C1 segment of cervical spinal cord (tissue), 14 donors: ENCODE data around the gene NME1.
"Not testable (repeated sequence)": the region's sequence is repeated elsewhere in the genome, so short reads cannot be mapped to it uniquely, and the experiment has no call there.

ENCODE experiments used
- DNase-seq, 14 donors: peaks; one replicate each; lab custom pipeline; 2025; lab: John Stamatoyannopoulos, UW

The NME1 gene

DNA sequence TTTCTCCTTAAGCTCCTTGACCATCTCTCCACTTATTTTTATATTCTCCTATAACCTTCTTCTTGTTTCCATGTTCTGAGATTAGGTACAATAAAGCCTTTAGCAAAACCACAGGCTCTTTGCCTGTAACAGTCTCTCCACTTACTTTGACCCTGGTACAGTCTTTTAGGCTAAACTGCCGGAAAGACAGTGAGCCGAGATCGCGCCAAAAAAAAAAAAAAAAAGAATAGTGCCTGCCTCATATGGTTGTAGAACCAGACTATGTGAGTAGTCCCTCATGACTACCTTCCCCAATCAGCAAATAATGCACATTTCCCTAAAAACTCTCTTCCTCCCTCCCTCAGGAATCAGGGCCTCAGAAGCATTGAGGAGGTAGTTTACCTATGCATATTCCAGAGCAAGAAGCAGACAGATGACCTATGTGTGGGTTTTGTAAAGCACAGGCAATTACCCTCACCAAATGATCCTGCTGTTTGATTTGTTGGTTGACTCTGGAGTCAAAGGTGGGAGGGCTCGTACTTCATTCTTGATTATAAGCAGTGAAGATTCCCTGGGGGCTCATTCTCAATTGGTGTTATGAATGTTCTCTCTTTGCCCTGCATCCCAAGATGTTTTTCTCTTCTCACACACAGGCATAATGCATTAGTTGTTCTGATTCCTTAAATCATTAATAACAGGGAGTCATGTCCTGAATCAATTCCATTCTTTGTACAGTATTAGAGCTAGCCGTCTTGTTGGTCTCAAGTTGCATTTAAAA lies 8.9 kb upstream of the NME1 start:
- DNase-seq: no peak

DNA sequence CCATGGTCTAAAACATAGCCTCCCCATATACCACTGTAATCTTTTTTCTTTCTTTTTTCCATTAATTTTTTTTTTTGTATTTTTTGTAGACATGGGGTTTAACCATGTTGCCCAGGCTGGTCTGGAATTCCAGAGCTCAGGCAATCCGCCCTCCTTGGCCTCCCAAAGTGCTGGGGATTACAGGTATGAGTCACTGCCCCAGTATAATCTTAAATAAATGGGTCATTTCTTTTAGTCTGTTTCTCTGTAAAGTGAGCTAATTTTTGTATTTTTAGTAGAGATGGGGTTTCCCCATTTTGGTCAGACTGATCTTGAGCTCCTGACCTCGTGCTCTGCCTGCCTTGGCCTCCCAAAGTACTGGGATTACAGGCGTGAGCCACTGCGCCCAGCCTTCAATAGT lies 5.7 kb upstream of the NME1 start:
- no peak for DNase-seq

DNA sequence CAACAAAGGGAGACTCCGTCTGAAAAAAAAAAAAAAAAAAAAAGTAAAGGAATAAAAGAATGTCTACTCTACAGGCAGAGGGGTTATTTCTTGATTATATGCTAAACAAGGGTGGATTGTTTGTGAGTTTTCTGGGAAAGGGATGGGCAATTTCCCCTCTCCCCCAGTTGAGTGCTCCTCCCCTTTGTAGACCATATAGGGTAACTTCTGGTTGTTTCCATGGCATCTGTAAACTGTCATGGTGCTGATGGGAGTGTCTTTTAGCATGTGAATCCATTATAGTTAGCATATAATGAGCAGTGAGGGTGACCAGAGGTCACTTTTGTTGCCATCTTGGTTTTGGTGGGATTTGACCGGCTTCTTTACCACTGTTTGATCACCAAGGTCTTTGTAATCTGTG lies 4.2 kb upstream of the NME1 start:
- no peak for DNase-seq

DNA sequence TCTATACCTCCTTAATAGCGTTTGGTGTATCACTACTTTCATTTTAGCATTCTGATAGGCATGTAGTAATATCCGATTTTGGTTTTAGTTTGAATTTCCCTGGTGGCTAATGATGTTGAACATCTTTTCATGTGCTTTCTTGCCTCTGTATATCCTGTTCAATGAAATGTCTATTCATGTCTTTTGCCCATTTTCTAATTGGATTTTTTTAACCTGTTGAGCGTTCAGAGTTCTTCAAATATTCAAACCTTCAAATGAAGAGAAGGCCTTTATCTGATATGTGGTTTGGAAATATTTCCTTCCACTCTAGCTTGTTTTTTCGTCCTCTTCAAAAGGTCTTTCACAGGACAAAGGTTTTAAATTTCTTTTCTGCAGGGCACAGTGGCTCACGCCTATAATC lies 2.4 kb upstream of the NME1 start:
- DNase-seq: no peak

DNA sequence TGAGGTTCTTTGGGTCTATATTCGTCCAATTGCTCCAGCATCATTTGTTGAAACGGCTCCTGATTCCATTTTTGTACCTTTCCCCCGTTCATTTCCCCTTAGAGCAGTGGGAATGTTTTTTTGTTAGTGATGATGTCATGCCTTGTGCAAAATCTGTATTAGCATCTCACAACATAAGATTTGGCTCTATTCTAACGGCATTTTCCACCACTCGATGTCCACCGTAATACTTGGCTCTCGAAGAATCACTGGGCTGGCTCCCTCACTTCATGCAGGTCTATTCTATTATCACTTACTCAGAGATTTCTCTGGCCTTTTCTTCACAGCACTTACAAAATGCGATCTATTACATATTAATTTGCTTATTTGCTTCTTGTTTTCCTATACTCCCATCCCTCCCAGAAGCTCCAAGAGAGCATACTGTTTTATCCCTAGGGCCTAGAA lies 571 bp upstream of the NME1 start:
- peak in 1 of 14 donors; percentile 31 for DNase-seq

DNA sequence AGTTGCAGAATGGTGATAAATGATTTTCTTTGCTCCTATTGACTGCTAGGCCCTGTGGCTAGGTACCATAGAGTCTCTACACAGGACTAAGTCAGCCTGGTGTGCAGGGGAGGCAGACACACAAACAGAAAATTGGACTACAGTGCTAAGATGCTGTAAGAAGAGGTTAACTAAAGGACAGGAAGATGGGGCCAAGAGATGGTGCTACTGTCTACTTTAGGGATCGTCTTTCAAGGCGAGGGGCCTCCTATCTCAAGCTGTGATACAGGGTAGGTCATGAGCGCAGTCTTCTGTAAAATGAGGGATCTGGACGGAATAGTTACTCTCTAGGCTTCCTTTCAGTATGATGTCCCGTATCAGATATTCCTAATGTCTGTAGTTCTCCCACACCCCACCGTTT lies 817 bp downstream of the NME1 start:
- no peak for DNase-seq

DNA sequence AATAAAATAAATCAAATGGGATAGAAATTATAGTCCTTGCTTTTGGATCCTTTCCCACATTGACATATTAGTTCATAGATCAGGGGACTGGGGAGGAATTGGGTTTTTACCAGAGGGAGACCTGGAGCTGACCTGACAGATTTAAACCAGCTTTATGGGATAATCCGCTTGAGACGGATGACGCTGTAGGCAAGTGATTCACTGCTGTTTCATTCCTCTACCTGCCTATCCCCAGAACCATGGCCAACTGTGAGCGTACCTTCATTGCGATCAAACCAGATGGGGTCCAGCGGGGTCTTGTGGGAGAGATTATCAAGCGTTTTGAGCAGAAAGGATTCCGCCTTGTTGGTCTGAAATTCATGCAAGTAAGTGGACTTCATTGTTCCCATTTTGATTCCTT lies 2.1 kb downstream of the NME1 start:
- DNase-seq: no peak

DNA sequence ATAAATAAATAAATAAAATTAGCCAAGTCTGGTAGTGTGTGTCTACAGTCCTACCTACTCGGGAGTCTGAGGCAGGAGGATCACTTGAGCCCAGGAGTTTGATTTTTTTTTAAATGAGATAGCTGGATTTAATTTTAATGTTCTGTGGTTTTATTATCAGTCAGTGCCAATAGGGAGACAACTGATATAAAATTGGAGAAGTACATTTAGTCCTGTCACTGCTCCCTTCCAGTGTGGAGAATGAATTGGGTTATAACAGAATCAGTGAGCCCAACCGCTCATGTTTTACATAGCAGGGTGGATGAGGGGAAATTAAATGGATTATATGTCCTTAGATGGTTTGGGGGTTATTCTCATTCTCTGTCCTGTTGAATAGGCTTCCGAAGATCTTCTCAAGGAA lies 6.2 kb downstream of the NME1 start:
- DNase-seq: no peak

DNA sequence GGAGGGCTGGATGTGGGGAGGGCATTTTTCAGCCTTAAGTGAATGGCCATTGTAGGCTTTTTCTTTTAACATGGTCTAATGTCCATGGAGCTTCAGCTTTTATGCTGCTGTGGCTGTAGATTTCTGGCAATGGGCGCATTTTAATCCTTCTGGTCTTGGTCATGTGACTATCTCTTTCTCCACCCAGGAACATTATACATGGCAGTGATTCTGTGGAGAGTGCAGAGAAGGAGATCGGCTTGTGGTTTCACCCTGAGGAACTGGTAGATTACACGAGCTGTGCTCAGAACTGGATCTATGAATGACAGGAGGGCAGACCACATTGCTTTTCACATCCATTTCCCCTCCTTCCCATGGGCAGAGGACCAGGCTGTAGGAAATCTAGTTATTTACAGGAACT lies 8.2 kb downstream of the NME1 start:
- DNase-seq: no peak

DNA sequence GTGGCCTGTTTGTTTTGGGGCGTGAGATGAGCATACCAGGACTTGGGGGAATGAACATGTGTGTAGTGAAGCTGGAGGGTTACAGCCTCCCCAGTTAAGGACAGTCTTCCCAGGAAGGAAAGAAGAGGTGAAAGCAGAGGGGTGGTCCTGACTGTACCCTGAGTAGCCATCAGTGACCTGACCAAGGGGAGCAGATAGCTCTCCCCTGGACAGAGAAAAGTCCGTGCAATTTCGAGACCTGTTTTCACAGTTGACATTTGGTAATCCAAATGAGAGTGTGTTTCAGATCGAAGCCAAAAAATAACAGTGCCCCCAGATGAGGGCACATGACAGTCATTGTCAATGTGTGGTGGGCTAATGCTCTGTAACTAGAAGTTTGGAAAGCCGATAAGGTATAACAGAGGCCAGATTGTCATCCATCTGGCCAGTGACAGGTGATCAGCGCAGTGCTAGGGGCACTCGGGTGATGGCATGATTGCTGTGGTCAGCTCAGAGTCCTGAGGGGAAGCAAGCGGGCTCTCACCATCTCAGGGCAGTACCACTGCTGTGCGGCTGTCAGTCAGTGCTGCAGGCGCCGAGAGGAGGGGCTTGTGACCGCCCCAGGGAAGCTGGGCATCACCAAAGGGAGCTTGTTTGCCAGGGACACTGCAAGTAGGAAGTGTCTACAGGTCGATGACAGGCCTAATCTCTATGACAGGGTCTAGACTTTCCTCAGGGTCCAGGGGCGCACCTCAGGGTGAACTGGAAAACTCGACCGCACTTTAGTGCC lies 11.7 kb downstream of the NME1 start:
- DNase-seq: peak in 1 of 14 donors; percentile 49

DNA sequence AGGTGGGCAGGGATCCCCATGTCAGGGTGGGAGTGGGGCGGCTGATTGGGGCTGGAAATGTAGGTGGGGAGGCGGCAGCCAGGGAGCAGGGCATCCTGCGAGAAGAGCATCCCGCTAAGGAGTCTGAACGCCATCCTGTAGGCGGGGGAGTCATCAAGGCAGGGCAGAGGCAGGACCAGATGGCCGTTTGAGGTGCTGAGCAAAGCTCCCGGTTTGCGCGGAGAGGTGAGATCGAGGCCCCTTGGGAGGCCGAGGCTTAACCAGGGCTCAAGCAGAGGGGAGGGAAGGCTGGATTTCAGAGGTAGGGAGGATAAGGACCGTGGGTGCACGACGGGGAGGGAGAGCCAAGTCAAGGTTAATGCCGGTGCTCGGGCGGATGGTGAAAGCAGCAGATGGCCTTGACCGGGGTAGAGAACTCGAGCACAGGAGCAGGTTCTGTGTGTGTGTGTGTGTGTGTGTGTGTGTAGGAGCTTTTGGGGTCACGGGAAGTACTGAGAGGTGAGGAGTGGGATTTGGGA lies 12.4 kb downstream of the NME1 start:
- DNase-seq: peak in 3 of 14 donors; percentile 29 to 49 (median 41)

DNA sequence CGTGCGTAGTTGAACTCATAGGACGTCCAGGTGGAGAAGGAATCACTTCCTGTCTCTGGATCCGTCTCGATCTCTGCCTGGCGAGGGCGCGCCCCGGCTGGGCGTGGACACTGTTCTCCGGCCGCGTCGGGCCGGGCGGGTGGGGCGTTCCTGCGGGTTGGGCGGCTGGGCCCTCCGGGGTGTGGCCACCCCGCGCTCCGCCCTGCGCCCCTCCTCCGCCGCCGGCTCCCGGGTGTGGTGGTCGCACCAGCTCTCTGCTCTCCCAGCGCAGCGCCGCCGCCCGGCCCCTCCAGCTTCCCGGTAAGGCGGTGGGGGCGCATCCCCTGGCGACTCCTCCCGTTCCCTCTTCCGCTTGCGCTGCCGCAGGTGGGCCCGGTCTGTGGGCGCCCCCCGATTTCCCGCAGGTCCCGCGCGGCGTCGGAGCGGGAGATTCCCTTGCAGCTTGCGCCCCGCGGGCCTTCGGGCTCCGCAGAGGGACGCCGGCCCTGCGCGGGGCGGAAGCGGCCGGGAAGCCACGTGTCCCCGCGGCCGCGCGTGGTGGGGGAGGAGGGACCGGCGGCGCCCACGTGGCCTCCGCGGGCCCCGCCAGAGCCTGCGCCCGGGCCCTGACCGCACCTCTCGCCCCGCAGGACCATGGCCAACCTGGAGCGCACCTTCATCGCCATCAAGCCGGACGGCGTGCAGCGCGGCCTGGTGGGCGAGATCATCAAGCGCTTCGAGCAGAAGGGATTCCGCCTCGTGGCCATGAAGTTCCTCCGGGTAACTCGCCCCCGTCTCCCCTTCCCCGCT lies 13.0 kb downstream of the NME1 start, which contains the start of gene NME2:
NME2 (plus strand) TSS at position 214 of the 789 bp plus-strand sequence; CDS start at position 634, 420 bp downstream.
- DNase-seq: peak; percentile 10 to 88 (median 62)

DNA sequence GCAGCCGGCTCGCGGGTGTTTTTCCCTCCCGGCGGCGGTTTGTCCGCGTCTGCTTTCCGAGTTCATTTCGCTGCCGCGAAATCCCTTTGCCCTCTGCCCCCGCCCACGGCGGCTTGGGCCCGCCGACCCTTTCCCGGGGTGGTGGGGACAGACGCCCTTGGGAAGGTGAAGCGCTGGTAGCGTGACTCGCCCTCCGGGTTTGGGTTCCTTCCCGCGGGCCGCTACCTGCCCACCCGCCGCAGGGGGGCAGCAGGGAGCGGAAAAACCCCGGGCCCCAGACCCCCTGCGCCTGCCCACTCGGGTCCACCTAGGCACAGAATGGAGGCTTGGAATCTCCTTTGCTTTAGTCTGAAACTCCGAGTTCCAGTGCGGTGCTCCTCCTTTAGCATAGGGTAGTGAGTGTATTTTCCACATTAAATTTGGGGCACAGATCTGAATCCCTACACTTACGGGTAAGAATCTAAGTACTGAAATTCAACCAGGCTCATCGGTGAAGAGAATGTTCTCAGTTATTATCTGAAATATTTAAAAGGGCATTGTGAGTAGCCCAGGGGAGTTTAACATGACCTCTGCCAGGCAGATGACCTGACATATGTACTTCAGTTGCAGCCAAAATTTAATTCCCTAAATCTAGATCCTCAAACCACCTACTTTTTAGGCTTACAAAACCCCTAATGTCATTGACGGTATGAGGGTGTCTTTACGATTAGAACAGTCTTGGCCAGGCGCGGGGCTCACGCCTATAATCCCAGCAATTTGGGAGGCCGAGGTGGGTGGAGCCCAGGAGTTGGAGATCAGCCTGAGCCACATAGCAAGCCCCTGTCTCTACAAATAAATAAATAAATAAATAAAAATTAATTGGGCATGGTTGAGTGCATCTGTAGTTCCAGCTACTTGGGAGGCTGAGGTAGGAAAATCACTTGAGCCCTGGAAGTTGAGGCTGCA lies 13.9 kb downstream of the NME1 start:
- DNase-seq: peak in 5 of 14 donors; percentile 35 to 66 (median 49)

DNA sequence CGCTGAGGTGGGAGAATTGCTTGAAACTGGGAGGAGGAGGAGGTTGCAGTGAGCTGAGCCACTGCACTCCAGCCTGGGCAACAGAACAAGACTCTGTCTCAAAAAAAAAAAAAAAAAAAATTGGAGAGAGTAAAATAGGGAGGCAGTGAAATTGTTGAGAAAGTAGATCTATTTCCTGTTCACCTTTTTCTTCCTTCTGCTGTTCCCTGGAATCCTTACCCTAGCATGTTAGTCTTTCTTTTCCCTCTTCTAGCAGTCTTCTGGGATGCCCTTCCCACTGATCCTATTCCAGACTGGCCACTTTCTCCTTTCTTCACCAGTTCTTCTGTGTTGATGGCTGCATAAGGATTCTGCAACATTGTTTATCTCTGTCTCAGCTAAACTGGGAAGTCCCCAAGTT lies 16.0 kb downstream of the NME1 start:
- no peak for DNase-seq

DNA sequence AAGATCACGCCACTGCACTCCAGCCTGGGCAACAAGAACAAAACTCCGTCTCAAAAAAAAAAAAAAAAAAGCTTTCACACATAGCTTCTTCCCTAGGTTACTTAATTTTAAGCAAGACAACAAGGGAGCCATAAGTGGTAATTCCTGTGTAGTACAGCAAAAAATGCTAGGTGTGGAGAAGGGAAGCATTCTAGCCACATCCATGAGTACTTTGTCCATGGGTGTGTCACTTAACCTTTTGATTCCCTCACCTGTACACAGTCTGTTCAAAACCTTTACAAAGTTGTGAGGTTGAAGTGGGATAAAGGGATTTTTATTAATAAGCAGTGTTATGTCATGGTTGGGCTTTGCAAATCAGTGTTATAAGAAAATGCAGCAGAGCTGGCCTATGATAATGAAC lies 17.4 kb downstream of the NME1 start:
- no peak for DNase-seq

DNA sequence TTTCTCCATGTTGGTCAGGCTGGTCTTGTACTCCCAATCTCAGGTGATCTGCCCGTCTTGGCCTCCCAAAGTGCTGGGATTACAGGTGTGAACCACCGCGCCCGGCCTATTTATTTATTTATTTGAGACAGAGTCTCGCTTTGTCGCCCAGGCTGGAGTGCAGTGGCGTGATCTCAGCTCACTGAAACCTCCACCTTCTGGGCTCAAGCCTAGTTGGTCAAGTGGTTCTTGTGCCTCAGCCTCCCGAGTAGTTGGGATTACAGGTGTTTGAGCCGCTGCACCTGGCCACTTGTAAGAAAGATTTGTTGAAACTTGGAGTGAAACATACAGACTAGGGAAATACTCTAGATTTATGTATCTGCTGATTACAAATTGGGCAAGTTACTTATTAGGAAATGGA lies 18.7 kb downstream of the NME1 start:
- DNase-seq: not testable (repeated sequence)

DNA sequence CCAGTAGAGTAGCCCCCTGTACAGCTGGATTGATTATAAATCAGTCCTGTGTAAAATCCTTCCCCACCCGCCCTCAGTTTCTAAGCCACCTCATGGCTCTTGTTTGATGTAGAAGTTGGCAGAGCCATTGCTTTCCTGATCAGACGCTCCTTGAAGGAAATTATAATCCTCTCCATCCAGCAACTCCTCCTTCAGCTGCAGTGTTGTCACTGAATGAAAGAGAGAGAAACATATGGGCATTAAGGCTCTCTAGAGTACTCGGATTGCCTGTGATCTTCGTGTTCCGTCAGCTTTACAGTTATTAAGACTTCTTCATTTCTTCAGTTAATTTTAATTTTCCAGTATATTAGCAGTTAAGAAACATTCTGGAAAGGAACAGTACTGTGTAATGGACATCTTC lies 27.1 kb downstream of the NME1 start:
- DNase-seq: no peak

DNA sequence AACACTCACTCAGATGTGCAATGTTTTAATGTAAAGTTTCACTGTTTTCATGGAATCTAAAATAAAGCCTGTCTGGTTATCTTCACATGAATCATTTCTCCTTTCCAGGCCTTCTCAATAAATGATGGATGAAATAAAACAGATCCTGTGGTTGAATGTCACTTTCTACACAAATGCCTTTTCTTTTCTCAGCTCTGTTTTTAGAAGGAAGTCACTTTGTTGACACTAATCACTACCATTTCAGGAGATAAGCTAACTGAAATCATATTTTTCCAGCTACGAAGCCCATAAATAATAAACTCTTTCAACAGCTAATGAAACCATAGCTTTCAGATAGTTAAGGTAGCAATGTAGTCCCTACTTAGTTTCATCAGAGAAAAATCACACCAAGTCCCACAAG lies 30.8 kb downstream of the NME1 start:
- no peak for DNase-seq

DNA sequence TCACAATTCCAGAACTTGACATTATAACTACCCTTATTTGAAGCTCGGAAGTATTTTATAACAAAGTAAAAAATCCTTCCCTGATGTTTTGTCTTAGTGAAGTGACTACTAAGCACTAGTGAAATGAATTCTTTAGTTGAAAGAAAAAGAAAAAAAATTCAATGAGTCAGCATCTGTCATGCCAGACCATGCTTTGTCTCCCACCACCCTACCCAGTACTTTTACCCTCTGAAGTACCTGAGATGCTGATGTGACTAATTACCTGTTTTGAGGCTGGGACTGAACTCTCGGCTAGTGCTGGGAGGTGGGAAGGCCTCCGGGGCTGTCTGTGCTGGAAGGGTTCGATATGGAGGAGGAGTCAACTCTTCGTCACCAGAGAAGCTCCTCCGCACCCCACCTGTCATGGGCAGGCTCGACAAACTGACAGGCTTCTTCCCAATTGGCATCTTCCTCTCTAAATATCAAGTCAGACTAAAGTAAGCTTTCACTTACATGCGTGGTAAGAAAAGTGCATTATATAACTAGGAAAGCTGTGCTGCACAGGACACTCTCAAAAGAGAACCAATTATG lies 32.5 kb downstream of the NME1 start:
- no peak for DNase-seq

DNA sequence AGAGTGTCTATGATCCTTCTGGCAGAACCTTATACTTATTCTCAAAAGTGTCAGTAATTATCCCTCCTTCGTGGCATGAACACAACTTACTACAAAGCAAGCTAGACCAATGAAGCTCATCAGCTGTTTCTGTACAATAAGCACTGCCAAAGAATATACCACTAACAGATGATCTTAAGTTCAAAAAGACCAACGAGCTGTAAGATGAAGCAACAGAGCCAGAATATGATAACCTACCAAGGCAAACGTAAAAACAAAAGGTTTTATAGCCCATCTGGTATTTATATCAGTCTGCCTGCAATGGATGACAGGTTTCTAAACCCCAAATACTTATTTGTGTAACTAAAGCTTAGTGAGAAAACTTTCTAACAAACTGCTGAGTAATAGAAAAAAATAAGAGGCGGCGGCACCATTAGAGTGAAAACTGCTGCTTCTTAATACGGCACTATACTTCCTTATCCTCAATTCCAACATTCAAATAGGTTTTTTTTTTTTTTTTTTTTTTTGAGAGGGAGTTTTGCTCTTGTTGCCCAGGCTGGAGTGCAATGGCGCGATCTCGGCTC lies 35.0 kb downstream of the NME1 start:
- no peak for DNase-seq
